Liver (tissue), 9 donors: Measurements from ENCODE around the gene NEBL. TPM values are rescaled to one million over a fixed set of nuclear protein-coding genes. Genes with fewer than 3 reads are reported as not detected.

Source experiments
- DNase-seq: peaks from one replicate; pipeline ENCODE4 v3.0.0-alpha.2; 2017; ENCODE audit warnings: low spot score
- H3K27ac ChIP-seq, 2 donors: one replicate each; pipeline ENCODE4 v1.7.0; 2013; ENCODE audit warnings: inconsistent platforms in 2 of 2, low read length in 2 of 2, control low read depth in 1 of 2, low read depth in 1 of 2, mild to moderate bottlenecking in 1 of 2
- H3K27me3 ChIP-seq, 4 donors: one replicate each; pipeline versions ENCODE4 v1.6.1 to v1.7.0; 2013; ENCODE audit warnings: low read length in 3 of 4, inconsistent platforms in 1 of 4, mild to moderate bottlenecking in 1 of 4, moderate library complexity in 1 of 4; ENCODE audit not compliant: control insufficient read depth in 4 of 4, insufficient read depth in 4 of 4
- H3K36me3 ChIP-seq, 4 donors: one replicate each; pipeline versions ENCODE4 v1.6.1 to v1.7.0; 2013; ENCODE audit warnings: low read length in 3 of 4, mild to moderate bottlenecking in 3 of 4, low read depth in 1 of 4, moderate library complexity in 1 of 4; ENCODE audit not compliant: control insufficient read depth in 4 of 4, insufficient read depth in 3 of 4
- H3K4me1 ChIP-seq, 4 donors: one replicate each; pipeline versions ENCODE4 v1.6.1 to v1.7.0; 2013; ENCODE audit warnings: low read length in 3 of 4, mild to moderate bottlenecking in 3 of 4, moderate library complexity in 1 of 4; ENCODE audit not compliant: control insufficient read depth in 4 of 4, insufficient read depth in 4 of 4
- H3K4me3 ChIP-seq, 3 donors: one replicate each; pipeline versions ENCODE4 v1.6.1 to v1.7.0; 2013; ENCODE audit warnings: low read length in 3 of 3, control low read depth in 1 of 3, low read depth in 1 of 3, mild to moderate bottlenecking in 1 of 3
- H3K9ac ChIP-seq, 2 donors: one replicate each; pipeline ENCODE4 v1.7.0; 2013; ENCODE audit warnings: low read length in 2 of 2, mild to moderate bottlenecking in 2 of 2, moderate library complexity in 2 of 2, control low read depth in 1 of 2, low read depth in 1 of 2
- H3K9me3 ChIP-seq, 4 donors: one replicate each; pipeline versions ENCODE4 v1.6.1 to v1.7.0; 2013; ENCODE audit warnings: low read length in 3 of 4; ENCODE audit not compliant: control insufficient read depth in 4 of 4
- ATF3 ChIP-seq: IDR thresholded peaks from 2 replicates; pipeline ENCODE4 v1.6.1; 2016; ENCODE audit warnings: antibody characterized with exemption
- EGR1 ChIP-seq, 2 donors: IDR thresholded peaks; 2 replicates each; pipeline ENCODE4 v1.6.1; 2016 to 2018; ENCODE audit warnings: antibody characterized with exemption in 2 of 2, low read depth in 2 of 2
- FOXA1 ChIP-seq: IDR thresholded peaks from 2 replicates; pipeline ENCODE4 v1.6.1; 2016; ENCODE audit warnings: antibody characterized with exemption
- FOXA2 ChIP-seq: IDR thresholded peaks from 2 replicates; pipeline ENCODE4 v1.6.1; 2016; ENCODE audit warnings: antibody characterized with exemption
- GABPA ChIP-seq, 2 donors: IDR thresholded peaks in 1 of 2; conservative IDR thresholded peaks in 1 of 2; 2 replicates each; pipeline ENCODE4 v1.6.1; 2016; ENCODE audit warnings: antibody characterized with exemption in 2 of 2, mild to moderate bottlenecking in 1 of 2, moderate library complexity in 1 of 2
- HNF4A ChIP-seq, 2 donors: conservative IDR thresholded peaks; 2 replicates each; pipeline ENCODE4 v1.6.1; 2016; ENCODE audit warnings: antibody characterized with exemption in 2 of 2, mild to moderate bottlenecking in 2 of 2
- HNF4G ChIP-seq: IDR thresholded peaks from 2 replicates; pipeline ENCODE4 v1.6.1; 2016; ENCODE audit warnings: antibody characterized with exemption
- JUND ChIP-seq, 2 donors: IDR thresholded peaks; 2 replicates each; pipeline ENCODE4 v1.6.1; 2016; ENCODE audit warnings: antibody characterized with exemption in 2 of 2
- NR2F2 ChIP-seq: IDR thresholded peaks from 2 replicates; pipeline ENCODE4 v1.6.1; 2016; ENCODE audit warnings: antibody characterized with exemption
- RAD21 ChIP-seq, 2 donors: IDR thresholded peaks; 2 replicates each; pipeline ENCODE4 v1.6.1; 2016; ENCODE audit warnings: antibody characterized with exemption in 2 of 2, mild to moderate bottlenecking in 2 of 2
- REST ChIP-seq: IDR thresholded peaks from 2 replicates; pipeline ENCODE4 v1.6.1; 2016; ENCODE audit warnings: antibody characterized with exemption, mild to moderate bottlenecking
- RXRA ChIP-seq, 2 donors: IDR thresholded peaks; 2 replicates each; pipeline ENCODE4 v1.6.1; 2017 to 2018; ENCODE audit warnings: antibody characterized with exemption in 2 of 2, mild to moderate bottlenecking in 1 of 2
- SP1 ChIP-seq: IDR thresholded peaks from 2 replicates; pipeline ENCODE4 v1.6.1; 2018; ENCODE audit warnings: antibody characterized with exemption, mild to moderate bottlenecking
- TAF1 ChIP-seq: conservative IDR thresholded peaks from 2 replicates; pipeline ENCODE4 v1.6.1; 2016; ENCODE audit warnings: antibody characterized with exemption, mild to moderate bottlenecking
- YY1 ChIP-seq: IDR thresholded peaks from 2 replicates; pipeline ENCODE4 v1.6.1; 2016; ENCODE audit warnings: antibody characterized with exemption, mild to moderate bottlenecking
- WGBS: extraction: QIAGEN DNeasy Blood & Tissue Kit; methylation state at CpG from one replicate; pipeline ENCODE4 v1.1.7; 2013; 5-methylcytosine and 5-hydroxymethylcytosine counted together
- polyA plus RNA-seq, 2 donors: library from polyadenylated mRNA; stranded (reverse) in 1 of 2; unstranded in 1 of 2; fragments of 200-250 nt in 1 of 2; fragments of >200 nt in 1 of 2; fragmentation: Nextera tagmentation in 1 of 2; extraction: Ambion mirVana in 1 of 2; gene quantifications; one replicate each; pipeline versions ENCODE4 v1.2.1 to v1.2.3, GENCODE V29; 2013 to 2015
- total RNA-seq, 2 donors: library from RNA; depleted of rRNA; stranded (reverse); fragments of >200 nt; gene quantifications; one replicate each; pipeline ENCODE4 v1.2.3, GENCODE V29; 2014
- TF ChIP-seq, protein P1 (sequence below): fragments of 150-350 bp; IDR thresholded peaks from 2 replicates; pipeline ENCODE4 v1.5.1; 2017; ENCODE audit warnings: improper control_type of control experiment, low read depth, low read length; ENCODE audit not compliant: missing input control
- TF ChIP-seq, protein P2 (sequence below): IDR thresholded peaks from 2 replicates; pipeline ENCODE4 v1.6.1; 2016; ENCODE audit warnings: antibody characterized with exemption
- TF ChIP-seq, protein P3 (sequence below): IDR thresholded peaks from 2 replicates; pipeline ENCODE4 v1.6.1; 2016; ENCODE audit warnings: antibody characterized with exemption
- donor health status: healthy.
- donor health status: healthy.
- donor health status: healthy.
- donor health status: healthy.
- donor health status: healthy.

NEBL gene
- total and polyA plus RNA-seq, 4 donors = 0.22 to 1.8 (median 0.81) TPM

GRCh38 chr10:20871970-20872369, 25.1 kb downstream of the NEBL start:
- Histone ChIP-seq H3K36me3 (no peaks in the 10 kb centered on the region), H3K9me3 (no peaks in the 10 kb centered on the region), H3K9ac (no peak overlapping the region), H3K27me3 (no peaks in the 10 kb centered on the region), H3K27ac (no peak overlapping the region), H3K4me1 (no peaks in the 10 kb centered on the region), H3K4me3 (no peak overlapping the region)
- 81% methylated on average over 7 of the region's 7 CpGs for WGBS
- DNase-seq = no peak
- TF ChIP-seq RXRA (IDR thresholded peaks at IDR 0.05) (no peak), RAD21 (IDR thresholded peaks at IDR 0.05) (no peak), HNF4G (no peak), REST (no peak), TAF1 (no peak), SP1 (no peak), JUND (IDR thresholded peaks at IDR 0.05) (no peak)
- TF ChIP-seq, protein P1, sequence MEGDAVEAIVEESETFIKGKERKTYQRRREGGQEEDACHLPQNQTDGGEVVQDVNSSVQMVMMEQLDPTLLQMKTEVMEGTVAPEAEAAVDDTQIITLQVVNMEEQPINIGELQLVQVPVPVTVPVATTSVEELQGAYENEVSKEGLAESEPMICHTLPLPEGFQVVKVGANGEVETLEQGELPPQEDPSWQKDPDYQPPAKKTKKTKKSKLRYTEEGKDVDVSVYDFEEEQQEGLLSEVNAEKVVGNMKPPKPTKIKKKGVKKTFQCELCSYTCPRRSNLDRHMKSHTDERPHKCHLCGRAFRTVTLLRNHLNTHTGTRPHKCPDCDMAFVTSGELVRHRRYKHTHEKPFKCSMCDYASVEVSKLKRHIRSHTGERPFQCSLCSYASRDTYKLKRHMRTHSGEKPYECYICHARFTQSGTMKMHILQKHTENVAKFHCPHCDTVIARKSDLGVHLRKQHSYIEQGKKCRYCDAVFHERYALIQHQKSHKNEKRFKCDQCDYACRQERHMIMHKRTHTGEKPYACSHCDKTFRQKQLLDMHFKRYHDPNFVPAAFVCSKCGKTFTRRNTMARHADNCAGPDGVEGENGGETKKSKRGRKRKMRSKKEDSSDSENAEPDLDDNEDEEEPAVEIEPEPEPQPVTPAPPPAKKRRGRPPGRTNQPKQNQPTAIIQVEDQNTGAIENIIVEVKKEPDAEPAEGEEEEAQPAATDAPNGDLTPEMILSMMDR = no peak
- TF ChIP-seq, protein P2, sequence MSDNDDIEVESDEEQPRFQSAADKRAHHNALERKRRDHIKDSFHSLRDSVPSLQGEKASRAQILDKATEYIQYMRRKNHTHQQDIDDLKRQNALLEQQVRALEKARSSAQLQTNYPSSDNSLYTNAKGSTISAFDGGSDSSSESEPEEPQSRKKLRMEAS = no peak

GRCh38 chr10:20870834-20871233, 26.3 kb downstream of the NEBL start:
- Histone ChIP-seq H3K27me3 (no peaks in the 10 kb centered on the region), H3K36me3 (no peaks in the 10 kb centered on the region), H3K27ac (no peak overlapping the region), H3K4me3 (no peak overlapping the region), H3K9ac (no peak overlapping the region), H3K9me3 (no peaks in the 10 kb centered on the region), H3K4me1 (no peaks in the 10 kb centered on the region)
- TF ChIP-seq NR2F2 (no peak), FOXA2 (no peak), REST (no peak), JUND (IDR thresholded peaks at IDR 0.05) (no peak), FOXA1 (no peak), GABPA (IDR thresholded peaks at IDR 0.05 in 1 of 2, conservative IDR thresholded peaks at IDR 0.05 in 1 of 2) (no peak), YY1 (no peak), TAF1 (no peak), RXRA (IDR thresholded peaks at IDR 0.05) (no peak), ATF3 (no peak), EGR1 (IDR thresholded peaks at IDR 0.05; ENCODE audit: low read depth in 2 of 2) (no peak), HNF4A (conservative IDR thresholded peaks at IDR 0.05) (no peak), RAD21 (IDR thresholded peaks at IDR 0.05) (no peak), SP1 (no peak), HNF4G (no peak)
- TF ChIP-seq, protein P1 = no peak
- TF ChIP-seq, protein P3, sequence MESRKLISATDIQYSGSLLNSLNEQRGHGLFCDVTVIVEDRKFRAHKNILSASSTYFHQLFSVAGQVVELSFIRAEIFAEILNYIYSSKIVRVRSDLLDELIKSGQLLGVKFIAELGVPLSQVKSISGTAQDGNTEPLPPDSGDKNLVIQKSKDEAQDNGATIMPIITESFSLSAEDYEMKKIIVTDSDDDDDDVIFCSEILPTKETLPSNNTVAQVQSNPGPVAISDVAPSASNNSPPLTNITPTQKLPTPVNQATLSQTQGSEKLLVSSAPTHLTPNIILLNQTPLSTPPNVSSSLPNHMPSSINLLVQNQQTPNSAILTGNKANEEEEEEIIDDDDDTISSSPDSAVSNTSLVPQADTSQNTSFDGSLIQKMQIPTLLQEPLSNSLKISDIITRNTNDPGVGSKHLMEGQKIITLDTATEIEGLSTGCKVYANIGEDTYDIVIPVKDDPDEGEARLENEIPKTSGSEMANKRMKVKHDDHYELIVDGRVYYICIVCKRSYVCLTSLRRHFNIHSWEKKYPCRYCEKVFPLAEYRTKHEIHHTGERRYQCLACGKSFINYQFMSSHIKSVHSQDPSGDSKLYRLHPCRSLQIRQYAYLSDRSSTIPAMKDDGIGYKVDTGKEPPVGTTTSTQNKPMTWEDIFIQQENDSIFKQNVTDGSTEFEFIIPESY = no peak
- TF ChIP-seq, protein P2 = no peak
- 87% methylated on average over 3 of the region's 3 CpGs for WGBS
- no peak for DNase-seq
